Rectal smooth muscle tissue (tissue), 1 donor: ENCODE measurements around the gene SLC18A3.

Source experiments
- H3K27ac ChIP-seq: one replicate; pipeline ENCODE4 v1.7.0; 2013; ENCODE audit warnings: low read depth, low read length, inconsistent platforms
- H3K27me3 ChIP-seq: one replicate; pipeline ENCODE4 v1.7.0; 2013; ENCODE audit warnings: low read length; ENCODE audit not compliant: control insufficient read depth, insufficient read depth
- H3K36me3 ChIP-seq: one replicate; pipeline ENCODE4 v1.7.0; 2013; ENCODE audit warnings: low read length; ENCODE audit not compliant: control insufficient read depth, insufficient read depth
- H3K4me1 ChIP-seq: one replicate; pipeline ENCODE4 v1.7.0; 2013; ENCODE audit warnings: low read length; ENCODE audit not compliant: control insufficient read depth, insufficient read depth
- H3K4me3 ChIP-seq: one replicate; pipeline ENCODE4 v1.7.0; 2013; ENCODE audit warnings: low read length
- H3K9ac ChIP-seq: one replicate; pipeline ENCODE4 v1.7.0; 2013; ENCODE audit warnings: low read length

SLC18A3 gene

GRCh38 chr10:49654036-49654693 is 44.1 kb downstream of the SLC18A3 start:
- no peaks in the 10 kb centered on the region for H3K4me1 ChIP-seq
- H3K4me3 ChIP-seq, result no peak overlapping the region
- H3K27me3 ChIP-seq, result no peaks in the 10 kb centered on the region
- H3K9ac ChIP-seq, result no peak overlapping the region
- no peak overlapping the region for H3K27ac ChIP-seq
- no peaks in the 10 kb centered on the region for H3K36me3 ChIP-seq

- H3K27me3 ChIP-seq, result no peaks in the 10 kb centered on the region
- no peak overlapping the region for H3K9ac ChIP-seq
- no peaks in the 10 kb centered on the region for H3K36me3 ChIP-seq
- no peak overlapping the region for H3K27ac ChIP-seq
- no peaks in the 10 kb centered on the region for H3K4me1 ChIP-seq
- no peak overlapping the region for H3K4me3 ChIP-seq
Observed at GRCh38 chr10:49655099-49655498, 45.0 kb downstream of the SLC18A3 start.

GRCh38 chr10:49656845-49657493 is 46.9 kb downstream of the SLC18A3 start:
- Histone ChIP-seq H3K27me3 (no peaks in the 10 kb centered on the region), H3K4me1 (no peaks in the 10 kb centered on the region), H3K4me3 (no peak overlapping the region), H3K27ac (no peak overlapping the region), H3K36me3 (no peaks in the 10 kb centered on the region), H3K9ac (no peak overlapping the region)

GRCh38 chr10:49657606-49658005 is 47.5 kb downstream of the SLC18A3 start:
- no peaks in the 10 kb centered on the region for H3K27me3 ChIP-seq
- no peak overlapping the region for H3K4me3 ChIP-seq
- H3K36me3 ChIP-seq, result no peaks in the 10 kb centered on the region
- H3K27ac ChIP-seq, result no peak overlapping the region
- H3K4me1 ChIP-seq, result no peaks in the 10 kb centered on the region
- no peak overlapping the region for H3K9ac ChIP-seq

GRCh38 chr10:49661140-49661856 is 51.2 kb downstream of the SLC18A3 start:
- H3K9ac ChIP-seq, result no peak overlapping the region
- no peaks in the 10 kb centered on the region for H3K4me1 ChIP-seq
- H3K36me3 ChIP-seq, result no peaks in the 10 kb centered on the region
- no peaks in the 10 kb centered on the region for H3K27me3 ChIP-seq
- H3K27ac ChIP-seq, result no peak overlapping the region
- H3K4me3 ChIP-seq, result no peak overlapping the region
